NB4 (cell line): ENCODE data around the gene NFIA.
A peak's percentile ranks its signal among the peaks of the same experiment; 100 is the strongest.

Experiments used
- DNase-seq: peaks from one replicate; pipeline ENCODE4 v3.0.0; 2010; ENCODE audit warnings: low read depth
- H3K4me3 ChIP-seq: one replicate; pipeline ENCODE4 v1.5.1; 2011; ENCODE audit warnings: mild to moderate bottlenecking, low read depth, low read length, moderate library complexity
- CTCF ChIP-seq: IDR thresholded peaks from one replicate; pipeline ENCODE4 v1.5.1; 2012; ENCODE audit warnings: low read depth, low read length
- MYC ChIP-seq: IDR thresholded peaks from 2 replicates; pipeline ENCODE4 v1.6.1; 2011; ENCODE audit warnings: low read depth, low read length
- POLR2A ChIP-seq: IDR thresholded peaks from 2 replicates; pipeline ENCODE4 v1.6.1; 2011; ENCODE audit warnings: mild to moderate bottlenecking; ENCODE audit not compliant: insufficient read length; ENCODE audit errors: extremely low read depth
- TF ChIP-seq, protein P1 (sequence below): IDR thresholded peaks from 2 replicates; pipeline ENCODE4 v1.6.1; 2011; ENCODE audit warnings: low read depth, low read length

Gene NFIA

GRCh38 chr1:61240878-61241277 lies 158.5 kb downstream of the NFIA start:
- H3K4me3 ChIP-seq = no peak overlapping the region
- no peak for DNase-seq
- TF ChIP-seq MYC = no peak
- no peak for TF ChIP-seq CTCF
- TF ChIP-seq, protein P1, sequence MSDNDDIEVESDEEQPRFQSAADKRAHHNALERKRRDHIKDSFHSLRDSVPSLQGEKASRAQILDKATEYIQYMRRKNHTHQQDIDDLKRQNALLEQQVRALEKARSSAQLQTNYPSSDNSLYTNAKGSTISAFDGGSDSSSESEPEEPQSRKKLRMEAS = no peak
- TF ChIP-seq POLR2A = no peak

GRCh38 chr1:61241411-61241838 lies 159.1 kb downstream of the NFIA start:
- no peak overlapping the region for H3K4me3 ChIP-seq
- TF ChIP-seq POLR2A = no peak
- TF ChIP-seq MYC = no peak
- no peak for TF ChIP-seq CTCF
- TF ChIP-seq, protein P1 = no peak
- peak; percentile 3 for DNase-seq

DNA sequence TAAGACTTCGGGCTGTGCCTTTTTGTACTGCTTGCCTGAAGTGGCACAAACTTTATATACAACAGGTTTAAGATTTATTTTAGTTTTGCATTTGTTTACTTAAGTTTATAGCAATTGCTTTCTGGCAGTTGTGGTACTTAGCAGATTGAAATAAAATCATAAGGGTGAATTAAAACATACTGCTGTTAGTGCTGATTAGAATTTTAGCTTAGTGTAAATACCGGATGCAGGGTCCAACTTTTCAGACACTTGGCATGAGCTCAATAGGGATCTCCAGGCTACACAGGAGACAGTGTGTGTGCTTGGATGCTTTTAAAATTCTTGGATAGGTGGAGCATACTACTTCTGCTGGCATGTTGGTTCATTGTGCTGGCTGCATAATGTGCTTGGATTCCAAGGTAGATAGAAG lies 159.6 kb downstream of the NFIA start:
- no peak overlapping the region for H3K4me3 ChIP-seq
- no peak for DNase-seq
- TF ChIP-seq CTCF (no peak), MYC (no peak), POLR2A (no peak)
- TF ChIP-seq, protein P1 = no peak

DNA sequence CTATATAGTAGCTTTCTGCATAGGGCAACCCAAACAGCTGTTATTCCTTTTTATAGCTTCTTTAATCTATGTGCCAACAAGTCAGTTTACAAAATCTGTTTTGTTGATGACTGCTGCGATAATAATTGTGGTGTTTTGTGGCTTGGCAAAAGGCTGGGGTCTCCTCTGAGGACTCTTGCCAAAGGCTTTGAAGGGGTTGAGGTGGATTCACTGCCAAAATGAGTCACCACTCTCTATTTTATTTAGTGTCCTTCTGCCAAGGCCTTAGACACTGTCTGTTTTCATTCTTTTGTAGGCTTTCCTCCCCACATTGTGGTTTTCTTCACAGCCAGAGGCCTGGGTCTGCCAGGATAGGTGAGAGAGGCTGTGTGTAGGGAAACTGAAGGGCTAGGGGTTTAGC lies 161.8 kb downstream of the NFIA start:
- TF ChIP-seq MYC (no peak), CTCF (no peak), POLR2A (no peak)
- TF ChIP-seq, protein P1 = no peak
- H3K4me3 ChIP-seq = no peak overlapping the region
- DNase-seq = peak; percentile 35

- no peak for DNase-seq
- TF ChIP-seq, protein P1 = no peak
- no peak overlapping the region for H3K4me3 ChIP-seq
Observed at GRCh38 chr1:61245696-61246400, 163.5 kb downstream of the NFIA start.

DNA sequence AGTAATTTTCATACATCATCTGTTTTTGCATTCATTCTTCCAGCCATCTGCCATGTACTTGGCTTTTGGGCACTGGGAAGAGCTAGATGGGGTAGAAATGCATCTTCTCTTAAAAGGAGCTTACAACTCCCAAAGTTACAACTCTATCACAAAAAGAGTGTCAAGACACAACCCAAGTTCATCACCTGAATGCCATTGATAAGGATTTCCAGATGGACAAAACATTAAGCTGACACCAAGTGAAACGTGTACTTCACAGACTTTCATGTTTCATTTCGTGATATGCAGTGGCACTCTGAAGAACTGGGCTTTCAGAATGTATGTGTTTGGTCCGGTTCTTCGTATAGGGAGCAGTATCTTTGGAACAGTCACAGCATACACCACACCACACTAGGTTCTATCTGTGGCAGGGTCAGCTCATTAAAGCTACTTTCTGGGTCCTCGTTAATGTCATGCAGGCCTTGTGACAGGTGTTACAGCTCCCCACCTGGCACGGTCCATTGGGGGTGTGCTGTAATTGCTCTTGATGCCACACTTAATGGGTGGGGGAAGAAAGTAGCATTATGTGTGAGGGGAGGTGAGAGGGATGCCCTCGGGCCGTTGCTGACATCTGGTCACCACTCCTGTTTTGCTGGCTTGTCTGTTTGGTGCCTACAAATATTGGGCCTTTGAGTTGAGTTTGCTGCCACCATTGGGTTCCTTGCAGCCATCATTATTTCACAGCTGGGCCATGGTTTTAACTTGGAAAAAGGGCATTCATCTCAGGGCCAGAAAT lies 164.9 kb downstream of the NFIA start:
- no peak overlapping the region for H3K4me3 ChIP-seq
- no peak for DNase-seq
- TF ChIP-seq, protein P1 = no peak
